ENCODE results near the gene FOXI3.

Gene FOXI3

DNA sequence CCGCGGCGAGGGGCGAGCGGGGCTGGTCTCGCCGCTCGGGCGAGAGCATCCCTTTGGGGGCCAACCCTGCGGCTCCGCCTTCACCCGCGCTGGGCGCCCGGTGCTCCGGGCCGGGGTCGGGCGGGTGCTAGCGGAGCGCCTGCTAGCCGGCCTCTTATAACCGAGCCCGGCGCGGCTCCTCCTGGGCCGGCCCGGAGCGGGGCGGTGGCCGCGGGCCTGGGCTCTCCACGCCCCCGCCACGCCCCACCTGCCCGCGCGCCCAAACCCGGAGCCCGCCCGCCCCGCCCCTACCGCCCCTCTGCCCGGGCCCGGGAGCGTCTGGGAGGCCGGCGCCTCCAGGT is at the start of gene FOXI3:
Gene FOXI3 (minus strand): TSS at position 129 of the 341 bp plus-strand sequence. CDS start 158 bp downstream, outside the sequence.
- DNase-seq (ENCODE audit: low read depth): no peak

DNA sequence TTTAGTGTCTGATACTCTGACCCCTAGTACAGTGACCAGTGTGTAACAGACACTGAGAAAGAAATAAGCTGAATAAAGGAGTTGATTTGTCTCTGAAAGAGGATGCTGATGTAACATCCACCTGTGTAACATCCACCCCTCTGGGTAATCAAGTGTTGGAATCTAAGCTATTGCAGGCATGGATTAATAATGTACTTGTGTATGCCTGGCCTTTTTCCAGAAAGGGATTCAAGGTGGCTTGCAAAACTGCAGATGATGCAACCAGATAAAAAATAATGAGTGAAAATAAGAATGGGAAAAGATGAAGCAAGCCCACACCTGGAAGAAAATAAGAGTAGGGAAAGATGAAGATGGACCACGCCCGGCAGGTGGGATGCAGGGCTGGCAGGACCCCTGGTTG is 48.2 kb upstream of the FOXI3 start:
- no peak for DNase-seq (ENCODE audit: low read depth)

DNA sequence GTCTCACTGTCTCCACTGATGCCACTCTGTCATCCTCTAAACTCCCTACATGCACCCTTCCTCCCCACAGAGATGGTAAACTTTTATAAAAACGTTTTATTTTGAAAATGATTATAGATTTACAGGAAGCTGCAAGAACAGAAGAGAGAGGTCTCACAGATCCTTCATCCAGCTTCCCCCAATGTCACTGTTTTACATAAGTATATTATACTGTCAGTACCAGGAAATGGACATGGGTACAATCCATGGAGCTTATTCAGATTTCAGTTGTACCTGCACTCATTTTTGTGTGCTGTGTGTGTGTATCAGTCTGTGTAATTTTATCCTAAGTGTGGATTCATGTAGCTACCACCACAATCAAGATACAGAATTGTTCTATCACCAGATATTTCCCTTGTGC is 46.7 kb upstream of the FOXI3 start:
- DNase-seq (ENCODE audit: low read depth): no peak

DNA sequence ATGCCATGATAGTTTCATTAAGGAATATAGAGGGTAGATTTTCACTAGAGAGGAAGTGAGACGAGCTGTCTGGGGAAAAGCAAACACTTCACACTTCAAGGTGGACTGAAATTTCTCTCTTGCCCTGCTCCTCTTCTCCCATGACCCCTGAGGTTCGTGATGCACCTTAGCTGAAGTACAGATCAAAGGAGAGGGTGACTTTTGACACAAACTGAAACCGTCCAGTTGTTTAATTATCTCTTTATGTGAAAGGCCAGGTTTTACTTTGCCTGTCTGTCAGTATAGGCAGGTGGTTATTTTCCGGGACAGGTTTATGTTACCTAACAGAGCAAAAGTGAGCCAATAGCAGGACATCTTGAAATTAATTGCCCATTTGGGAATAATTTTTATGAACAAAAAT is 41.0 kb upstream of the FOXI3 start:
- DNase-seq (ENCODE audit: low read depth): no peak

DNA sequence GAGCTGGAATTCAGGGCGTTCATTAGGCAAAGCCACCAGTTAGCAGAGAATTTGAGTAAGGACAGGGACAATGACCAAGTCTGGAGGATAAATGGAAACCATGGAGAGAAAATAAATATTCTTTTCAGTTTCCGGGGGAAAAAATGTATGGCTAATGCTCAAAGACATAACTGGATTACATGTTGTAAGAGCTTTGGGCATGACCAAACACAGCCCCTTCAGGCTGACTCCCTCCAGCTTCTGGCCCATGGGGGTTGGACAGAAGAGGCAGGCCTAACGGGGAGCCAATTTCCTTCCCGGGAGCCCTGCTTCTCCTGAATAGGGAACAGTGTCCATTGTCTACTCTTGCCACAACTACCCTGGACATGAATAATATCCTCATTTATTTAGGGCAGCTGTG is 39.5 kb upstream of the FOXI3 start:
- DNase-seq (ENCODE audit: low read depth): no peak

DNA sequence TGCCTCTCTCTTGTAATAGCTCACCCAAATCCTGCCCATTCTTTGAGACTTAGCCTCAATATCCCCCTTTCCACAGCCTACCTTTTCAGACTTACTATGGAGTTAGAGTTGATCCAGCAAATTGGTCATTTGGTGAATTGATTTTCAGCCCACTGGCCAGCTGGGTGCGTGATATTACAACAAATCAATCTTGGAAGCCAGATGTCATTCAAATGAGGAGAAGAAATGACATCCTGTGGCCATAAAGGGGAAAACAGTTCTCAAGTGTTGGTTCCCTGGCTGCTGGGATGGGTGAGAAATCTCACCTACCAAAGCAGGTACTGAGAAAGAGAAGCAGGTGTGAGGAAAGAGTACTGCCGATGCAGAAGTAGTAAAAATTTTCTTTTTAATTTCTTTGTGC is 36.7 kb upstream of the FOXI3 start:
- no peak for DNase-seq (ENCODE audit: low read depth)

DNA sequence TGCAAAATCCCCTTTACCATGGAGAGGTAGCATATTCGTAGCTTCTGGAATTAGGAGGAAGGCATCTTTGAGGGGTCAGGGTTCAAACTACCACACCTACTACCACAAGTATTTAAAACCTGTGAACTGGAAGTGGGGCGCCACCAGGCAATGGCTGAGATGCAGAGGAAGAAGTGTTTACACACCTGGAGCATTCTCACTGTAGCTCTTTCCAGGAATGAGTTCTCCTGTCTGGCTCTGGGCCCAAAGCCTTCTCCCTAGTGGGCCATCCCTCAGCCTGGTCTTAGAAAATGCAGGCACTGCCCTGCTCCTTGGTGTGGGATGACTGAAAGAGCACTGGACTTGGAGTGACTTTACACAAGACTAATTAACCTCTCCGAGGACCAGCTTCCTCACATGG is 30.7 kb upstream of the FOXI3 start:
- no peak for DNase-seq (ENCODE audit: low read depth)

DNA sequence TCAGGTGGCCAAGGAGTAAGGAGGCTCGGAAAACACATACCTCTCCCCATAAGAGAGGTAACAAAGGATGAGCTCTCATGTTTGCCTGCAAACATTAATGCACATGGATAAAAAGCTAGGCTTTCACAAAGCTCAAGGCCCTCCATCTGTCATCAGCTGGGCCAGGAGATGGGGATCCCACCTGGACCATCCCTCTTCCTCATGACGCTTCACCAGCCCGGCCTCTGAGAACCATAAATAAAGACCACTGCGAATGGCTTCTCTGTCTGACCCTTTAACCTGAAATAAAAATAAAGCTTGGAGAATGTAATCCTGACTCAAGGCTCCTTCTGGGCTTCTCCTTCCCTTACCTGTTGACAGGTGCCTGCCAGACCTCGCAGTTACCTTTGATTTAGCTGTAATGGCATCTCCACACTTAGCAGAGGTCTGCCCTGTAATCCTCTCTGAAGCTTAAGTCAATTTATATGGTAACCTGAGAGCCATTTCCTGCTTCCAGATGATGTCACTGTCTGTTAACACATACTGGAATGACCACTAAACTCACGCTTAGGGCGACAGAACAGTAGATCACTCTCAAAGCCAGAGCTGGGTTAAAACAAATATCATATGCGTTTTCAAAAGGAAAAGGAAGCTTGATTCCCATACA is 29.3 kb upstream of the FOXI3 start:
- no peak for DNase-seq (ENCODE audit: low read depth)

DNA sequence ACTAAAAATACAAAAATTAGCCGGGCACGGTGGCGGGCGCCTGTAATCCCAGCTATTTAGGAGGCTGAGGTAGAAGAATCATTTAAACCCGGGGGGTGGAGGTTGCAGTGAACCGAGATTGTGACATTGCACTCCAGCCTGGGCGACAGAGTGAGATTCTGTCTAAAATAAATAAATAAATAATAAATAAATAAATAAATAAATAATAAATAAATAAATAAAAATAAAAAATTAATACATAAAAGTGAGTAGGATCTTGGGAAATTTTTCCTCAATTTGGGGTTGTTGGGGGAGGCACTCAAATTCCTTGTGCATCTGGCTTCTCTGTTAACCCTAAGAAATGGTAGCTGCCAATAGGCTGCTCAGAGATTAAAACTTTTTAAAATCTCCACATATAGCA is 20.3 kb upstream of the FOXI3 start:
- DNase-seq (ENCODE audit: low read depth): no peak

DNA sequence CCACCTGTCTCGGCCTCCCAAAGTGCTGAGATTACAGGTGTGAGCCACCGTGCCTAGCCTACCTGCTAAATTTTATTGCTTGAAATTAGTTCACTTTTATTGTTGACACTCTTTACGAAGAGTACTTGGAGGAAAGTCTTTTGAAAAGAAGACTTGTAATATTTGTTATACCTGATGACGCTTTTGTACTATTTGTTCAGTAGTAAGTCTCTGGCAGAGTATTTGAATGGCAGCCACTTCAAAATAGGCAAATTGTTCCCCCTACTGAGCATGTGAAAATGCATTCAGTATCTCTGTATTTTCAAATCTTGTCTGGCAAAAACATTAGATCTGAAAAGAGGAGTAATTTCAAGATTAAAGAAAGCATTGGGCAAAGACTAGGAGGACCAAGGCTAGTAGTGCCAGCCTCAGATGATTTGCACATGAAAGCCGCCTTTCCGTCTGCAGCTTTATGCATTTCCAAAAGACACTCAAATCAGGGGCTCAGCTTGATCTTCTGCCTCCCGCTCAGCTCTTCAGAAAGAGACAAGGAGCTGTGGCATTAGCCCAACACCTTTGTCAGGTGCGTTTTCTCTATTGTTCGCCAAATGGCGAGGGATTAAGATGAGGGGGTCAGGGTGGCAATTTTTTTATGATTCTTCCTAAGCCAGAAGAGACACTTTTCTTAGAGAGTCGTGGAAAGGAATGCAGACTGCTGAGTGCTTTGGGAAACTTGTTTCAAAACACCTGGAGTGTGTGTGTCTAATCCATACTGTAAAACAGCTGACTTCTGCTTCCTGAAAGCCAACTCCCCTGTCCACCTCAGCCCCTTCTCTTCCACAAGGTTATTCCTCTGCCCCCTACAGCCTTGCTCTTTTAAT is 18.8 kb upstream of the FOXI3 start:
- no peak for DNase-seq (ENCODE audit: low read depth)

DNA sequence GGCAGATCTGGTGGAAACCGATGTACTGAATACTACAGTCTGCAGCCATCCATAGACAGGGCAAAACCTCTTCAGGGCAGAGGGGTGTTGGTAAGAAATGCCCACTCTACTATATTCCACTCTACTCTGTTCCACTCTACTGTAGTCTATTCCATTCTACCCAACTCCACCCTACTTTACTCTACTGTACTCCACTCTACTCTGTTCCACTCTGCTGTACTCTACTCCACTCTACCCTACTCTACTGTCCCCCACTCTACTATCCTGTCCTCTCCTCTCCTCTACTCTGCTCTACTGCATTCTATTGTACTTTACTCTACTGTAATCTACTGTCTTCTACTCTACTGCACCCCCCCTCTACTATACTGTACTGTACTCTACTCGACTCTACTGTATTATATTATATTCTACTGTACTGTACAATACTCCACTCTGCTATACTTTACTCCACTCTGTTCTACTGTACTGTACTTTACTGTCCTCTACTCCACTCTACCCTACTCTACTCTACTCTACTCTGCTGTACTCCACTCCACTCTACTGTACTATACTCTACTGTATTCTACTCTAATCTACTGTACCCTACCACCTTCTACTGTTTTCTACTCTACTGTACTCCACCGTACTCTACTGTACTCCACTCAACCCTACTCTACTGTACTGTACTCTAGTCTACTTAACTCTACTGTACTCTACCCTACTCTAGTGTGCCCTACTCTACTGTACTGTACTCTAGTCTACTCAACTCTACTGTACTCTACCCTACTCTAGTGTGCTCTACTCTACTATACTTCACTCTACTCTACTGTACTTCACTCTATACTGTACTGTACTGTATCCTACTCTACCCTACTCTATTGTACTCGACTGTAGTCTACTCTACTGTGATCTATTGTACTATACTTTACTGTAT is 17.0 kb upstream of the FOXI3 start:
- DNase-seq (ENCODE audit: low read depth): no peak

DNA sequence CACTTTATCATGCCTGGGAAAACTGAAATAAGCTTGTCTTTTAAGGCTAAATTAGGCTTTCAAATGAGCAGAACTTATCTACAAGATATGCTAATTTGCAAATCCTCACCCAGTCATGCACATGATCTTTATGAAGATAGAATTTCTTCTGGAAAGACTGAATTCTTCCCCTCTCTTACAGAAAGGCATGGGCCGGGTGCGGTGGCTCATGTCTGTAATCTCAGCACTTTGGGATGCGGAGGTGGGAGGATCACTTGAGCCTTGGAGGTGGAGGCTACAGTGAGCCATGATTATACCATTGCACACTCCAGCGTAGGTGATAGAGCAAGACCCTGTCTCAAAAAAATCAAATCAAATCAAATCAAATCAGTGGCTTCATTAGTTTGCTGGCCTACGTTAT is 11.7 kb upstream of the FOXI3 start:
- DNase-seq (ENCODE audit: low read depth): no peak

DNA sequence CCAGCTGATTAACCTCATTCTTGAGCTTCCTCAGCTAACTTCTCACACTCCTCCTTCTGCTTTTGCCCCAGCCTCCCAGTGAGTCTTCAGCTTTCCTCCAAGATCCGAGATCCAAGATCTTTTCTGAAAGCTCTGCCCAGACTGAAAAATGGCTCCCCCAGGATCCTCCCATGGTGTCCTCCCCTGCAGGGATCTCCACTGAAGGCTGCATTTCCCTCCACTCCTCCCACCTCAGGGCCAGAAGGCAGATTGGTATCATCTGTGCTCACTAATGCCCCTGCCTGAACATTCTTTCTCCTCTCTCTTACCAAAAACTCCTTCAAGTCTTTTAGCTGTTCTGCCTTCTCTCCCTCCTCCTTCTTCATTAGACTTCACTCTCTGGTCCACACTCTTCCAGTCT is 6.1 kb upstream of the FOXI3 start:
- no peak for DNase-seq (ENCODE audit: low read depth)

DNA sequence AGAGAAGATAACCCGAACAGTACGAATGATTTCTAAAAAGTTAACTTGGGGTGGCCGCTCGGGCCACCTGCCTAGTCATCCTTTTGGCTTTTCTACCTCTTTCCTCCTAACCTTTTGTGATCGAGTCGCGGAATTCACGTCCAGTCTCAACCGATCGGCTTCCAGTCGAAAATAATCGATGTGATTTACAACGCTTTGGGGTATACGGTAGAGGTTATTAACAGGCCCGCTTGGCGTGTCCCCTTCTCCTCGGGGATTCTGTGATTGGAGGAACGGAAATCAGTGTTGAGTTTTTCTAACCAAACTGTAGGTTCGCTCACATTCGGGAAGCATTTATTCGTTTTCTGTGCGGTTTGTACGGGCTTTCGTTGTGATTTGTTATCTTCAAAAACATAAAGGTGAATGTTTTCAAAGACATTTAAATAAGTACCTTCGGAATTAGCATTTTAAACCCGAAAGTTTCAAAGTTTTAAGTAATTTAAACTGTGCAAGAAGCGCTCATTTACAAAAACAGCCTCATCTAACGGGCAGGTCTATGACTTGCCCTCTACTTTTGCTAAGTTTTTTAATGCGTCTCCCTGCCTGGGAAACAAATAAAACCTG is 588 bp upstream of the FOXI3 start:
- DNase-seq (ENCODE audit: low read depth): no peak

DNA sequence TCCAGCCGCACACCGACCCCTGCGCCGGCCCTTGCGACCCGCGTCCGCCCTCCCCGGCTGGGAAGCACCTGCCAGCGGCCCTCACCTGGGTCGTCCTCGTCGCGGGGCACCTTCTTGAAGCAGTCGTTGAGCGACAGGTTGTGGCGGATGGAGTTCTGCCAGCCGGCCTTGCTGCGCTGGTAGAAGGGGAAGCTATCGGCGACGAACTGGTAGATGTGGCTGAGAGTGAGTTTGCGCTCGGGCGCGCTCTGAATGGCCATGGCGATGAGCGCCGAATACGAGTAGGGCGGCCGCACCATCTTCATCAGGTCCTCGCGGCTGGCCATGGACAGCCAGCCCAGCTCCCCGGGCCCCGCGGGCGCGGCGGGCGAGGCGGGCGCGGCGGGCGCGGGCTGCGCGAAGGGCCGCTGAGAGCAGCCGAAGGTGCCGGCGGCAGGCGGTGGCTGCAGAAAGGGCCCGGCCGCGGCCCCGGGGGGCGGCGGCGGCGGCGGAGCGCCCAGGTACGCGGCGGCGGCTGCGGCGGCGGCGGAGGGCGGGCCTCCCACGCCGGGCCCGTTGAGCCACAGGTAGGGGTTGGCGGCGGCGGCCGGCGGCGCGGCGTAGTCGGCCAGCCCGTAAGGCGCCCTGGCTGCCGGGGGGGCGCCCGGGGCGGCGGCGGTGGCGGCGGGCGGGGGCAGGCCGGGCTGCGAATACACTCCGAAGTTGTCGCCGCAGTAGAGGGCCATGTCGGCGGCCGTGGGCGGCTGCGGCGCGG is 505 bp downstream of the FOXI3 start:
- no peak for DNase-seq (ENCODE audit: low read depth)

DNA sequence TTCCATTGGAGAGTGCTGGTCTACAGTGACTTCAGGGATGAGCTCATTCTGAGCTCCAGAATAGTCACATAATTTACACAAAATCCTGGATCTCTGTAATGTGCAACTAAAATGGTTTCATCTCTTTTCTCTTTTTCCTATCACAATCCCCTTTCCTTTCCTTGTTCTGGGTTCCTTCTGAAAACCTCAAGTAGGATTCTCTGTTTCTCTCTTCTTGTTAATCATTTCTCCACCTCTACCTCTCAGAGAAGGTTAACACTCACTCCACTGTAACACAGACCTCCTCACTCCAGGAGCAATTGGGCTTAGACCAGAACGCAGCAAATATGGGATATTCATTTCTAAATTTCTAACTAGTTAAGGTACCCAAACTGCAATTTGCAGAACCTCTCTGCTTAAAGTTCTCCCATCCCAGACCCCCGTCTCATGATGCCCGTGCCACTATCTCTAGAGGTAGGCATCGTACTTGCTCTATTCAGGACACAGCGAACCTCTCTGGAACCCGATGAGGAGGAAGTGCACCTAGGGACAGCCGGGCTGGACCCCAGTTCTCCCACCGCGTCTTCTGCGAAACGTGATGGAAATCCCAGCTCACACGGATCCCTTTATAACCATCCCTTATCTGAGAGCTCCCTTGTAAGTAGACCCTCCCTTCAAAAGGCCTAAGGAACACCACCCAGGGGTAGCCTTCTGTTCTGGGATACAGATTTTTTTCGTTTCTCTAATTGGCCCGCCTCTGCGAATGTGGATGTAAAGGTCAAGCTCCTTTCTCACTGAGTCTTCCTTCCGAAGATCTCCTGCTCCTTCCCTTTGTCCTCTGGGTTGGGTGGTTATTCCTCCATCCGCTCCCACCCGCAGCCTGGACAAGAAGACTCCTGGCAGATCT is 1.3 kb downstream of the FOXI3 start:
- DNase-seq (ENCODE audit: low read depth): no peak

DNA sequence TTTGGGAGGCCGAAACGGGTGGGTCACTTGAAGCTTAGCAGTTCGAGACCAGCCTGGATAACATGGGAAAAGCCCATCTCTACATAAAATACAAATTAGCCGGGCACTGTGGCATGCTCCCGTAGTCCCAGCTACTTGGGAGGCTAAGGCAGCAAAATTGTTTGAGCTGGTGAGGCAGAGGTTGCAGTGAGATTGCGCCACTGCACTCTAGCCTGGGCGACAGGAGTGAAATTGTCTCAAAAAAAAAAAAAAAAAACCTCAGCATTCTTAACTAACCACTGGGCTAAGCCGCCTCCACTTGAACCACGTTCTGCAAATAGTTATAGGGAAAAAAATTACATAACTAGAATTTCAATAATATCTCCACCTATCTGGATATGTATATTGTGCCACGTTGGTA is 2.3 kb downstream of the FOXI3 start:
- no peak for DNase-seq (ENCODE audit: low read depth)

DNA sequence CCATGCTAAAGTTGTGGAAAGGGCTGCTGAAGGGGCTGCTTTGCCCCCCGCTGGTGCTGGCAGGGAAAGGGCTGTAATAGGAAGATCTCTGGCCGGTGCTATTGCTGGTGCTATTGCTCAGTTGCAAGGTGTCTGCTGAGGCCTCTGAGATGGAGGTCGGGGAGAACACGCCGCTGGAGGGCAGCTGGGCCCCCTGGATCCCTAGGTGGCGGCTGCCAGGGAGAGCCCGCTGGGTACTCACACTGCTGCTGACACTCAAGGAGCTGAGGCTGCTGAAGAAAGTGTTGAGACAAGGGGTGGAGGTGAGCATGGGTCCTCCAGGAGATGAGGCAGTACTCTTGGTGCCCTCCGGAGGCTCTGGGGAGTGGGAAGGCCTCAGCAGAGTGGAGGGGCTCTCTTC is 4.2 kb downstream of the FOXI3 start:
- no peak for DNase-seq (ENCODE audit: low read depth)

DNA sequence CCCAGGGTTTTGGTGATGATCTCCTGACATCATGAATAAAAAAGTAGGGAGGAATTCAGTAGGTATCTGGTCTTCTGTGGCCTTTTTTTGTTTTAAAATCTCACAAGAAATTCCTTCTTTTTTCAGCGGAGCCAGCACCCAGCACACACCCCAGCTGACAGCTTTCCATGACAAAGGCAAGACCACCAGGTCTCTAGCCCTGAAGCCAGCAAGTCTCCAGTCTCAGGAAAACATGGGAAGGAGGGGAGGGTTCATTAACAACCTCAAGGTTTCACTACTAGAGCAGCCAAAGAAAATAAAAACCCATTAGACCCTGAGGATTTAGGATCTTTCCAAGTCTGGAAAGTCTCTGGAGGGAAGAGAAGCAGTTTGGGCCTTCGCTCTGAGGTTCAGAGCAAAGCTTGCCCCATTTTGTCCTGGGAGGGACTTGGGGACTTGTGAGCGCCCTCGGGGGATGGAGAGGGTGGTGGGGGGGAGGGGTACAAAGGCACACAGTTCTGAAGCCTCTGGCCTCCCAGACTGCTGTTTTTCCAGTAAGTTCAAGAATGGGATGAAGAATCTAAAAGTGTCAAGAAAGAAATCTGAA is 9.0 kb downstream of the FOXI3 start:
- no peak for DNase-seq (ENCODE audit: low read depth)

DNA sequence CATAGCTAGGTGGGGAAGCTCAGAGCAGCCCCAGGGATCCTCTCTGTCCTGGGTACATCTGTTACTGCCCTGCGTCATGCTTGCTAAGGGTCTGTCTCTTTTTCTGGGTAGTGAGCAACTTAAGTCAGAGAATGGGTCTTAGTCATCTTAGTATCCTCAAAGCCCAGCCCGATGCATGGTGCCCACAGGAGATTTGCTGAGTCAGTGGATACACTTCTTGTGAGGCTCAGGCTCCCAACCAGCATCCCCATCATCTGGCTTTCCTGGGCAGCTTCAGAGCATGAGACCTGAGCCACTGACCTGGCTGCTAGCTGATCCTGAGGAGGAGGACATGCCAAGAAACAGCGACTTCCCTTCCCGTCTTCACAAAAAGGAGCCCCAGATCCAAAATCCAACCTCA is 10.0 kb downstream of the FOXI3 start:
- no peak for DNase-seq (ENCODE audit: low read depth)
